GM12878 (cell line): ENCODE data around the gene STOML3. TPM values are rescaled to one million over a fixed set of nuclear protein-coding genes. Genes with fewer than 3 reads are reported as not detected.

Experiments
- ATAC-seq: fragments of 200-7000 bp; cut with Tn5 transposase; 3 replicates; pipeline ENCODE4 v1.9.1; 2020; ENCODE audit warnings: mild to moderate bottlenecking, moderate library complexity
- BruUV-seq: library from RNA; stranded (reverse); fragments of 400-500 nt; replicated peaks from 2 replicates; lab custom pipeline; 2021; lab: Mats Ljungman, UMichigan
- CTCF ChIA-PET: fragments of 300-600 bp; sonication (Branson Sonifier 250); formaldehyde crosslinking; extraction: SDS; loops from one replicate; lab custom pipeline; 2021; ENCODE audit warnings: inconsistent platforms; lab: Yijun Ruan, JAX
- POLR2A ChIA-PET: fragments of 350-600 bp; formaldehyde crosslinking; extraction: SDS; loops from one replicate; lab custom pipeline; 2021; ENCODE audit warnings: inconsistent platforms; lab: Charles Lee
- RAD21 ChIA-PET: fragments of 300-600 bp; sonication (Branson Sonifier 250); formaldehyde crosslinking; loops from one replicate; lab custom pipeline; 2023; ENCODE audit warnings: antibody characterized with exemption; ENCODE audit not compliant: unreplicated experiment; lab: Charles Lee
- SMC1A ChIA-PET: fragments of 300-600 bp; sonication (Branson Sonifier 250); formaldehyde crosslinking; loops from one replicate; lab custom pipeline; 2023; ENCODE audit not compliant: unreplicated experiment, uncharacterized antibody; lab: Charles Lee
- DNase-seq: peaks from one replicate; pipeline ENCODE4 v3.0.0-alpha.2; 2011; ENCODE audit warnings: low read depth, low spot score
- FAIRE-seq: peaks from 3 replicates; lab custom pipeline; 2011; peaks lifted over from hg19 to GRCh38; lab: Jason Lieb, UNC
- H2AFZ ChIP-seq: 2 replicates; pipeline ENCODE4 v1.6.0; 2011; ENCODE audit warnings: low read depth, low read length, control low read depth; ENCODE audit not compliant: control insufficient read depth
- H3K27ac ChIP-seq: 2 replicates; pipeline ENCODE4 v1.5.1; 2011; ENCODE audit warnings: control low read depth; ENCODE audit not compliant: control insufficient read depth, insufficient read depth
- H3K27me3 ChIP-seq, 2 experiments: replicated peaks in 1 of 2; 2 replicates each; pipeline versions ENCODE4 v1.6.0 to v1.6.1; 2011; ENCODE audit warnings: low read length in 1 of 2; ENCODE audit not compliant: control insufficient read depth in 2 of 2, insufficient read depth in 2 of 2
- H3K36me3 ChIP-seq, 2 experiments: 2 replicates each; pipeline ENCODE4 v1.5.1; 2011; ENCODE audit warnings: low read length in 1 of 2; ENCODE audit not compliant: control insufficient read depth in 2 of 2, insufficient read depth in 2 of 2
- H3K4me1 ChIP-seq: 2 replicates; pipeline ENCODE4 v1.6.1; 2011; ENCODE audit warnings: mild to moderate bottlenecking, low read length, moderate library complexity, mixed read lengths; ENCODE audit not compliant: control insufficient read depth, insufficient read depth
- H3K4me2 ChIP-seq: 2 replicates; pipeline ENCODE4 v1.6.0; 2011; ENCODE audit warnings: control low read depth; ENCODE audit not compliant: control insufficient read depth, insufficient read depth
- H3K4me3 ChIP-seq: fragments of 200-600 bp; sonication (generic); 2 replicates; pipeline ENCODE4 v1.5.1; 2016
- H3K79me2 ChIP-seq: 2 replicates; pipeline ENCODE4 v1.6.0; 2011; ENCODE audit warnings: low read length; ENCODE audit not compliant: control insufficient read depth, insufficient read depth
- H3K9ac ChIP-seq: 2 replicates; pipeline ENCODE4 v1.8.0; 2011; ENCODE audit warnings: low read length, control low read depth, mixed read lengths; ENCODE audit not compliant: control insufficient read depth, insufficient read depth
- H3K9me3 ChIP-seq: replicated peaks from 3 replicates; pipeline ENCODE4 v1.5.1; 2011; ENCODE audit warnings: mild to moderate bottlenecking, low read length; ENCODE audit not compliant: control insufficient read depth, insufficient read depth
- H4K20me1 ChIP-seq: 2 replicates; pipeline ENCODE4 v1.6.0; 2011; ENCODE audit not compliant: control insufficient read depth, insufficient read depth
- CBFB ChIP-seq: IDR thresholded peaks from 2 replicates; pipeline ENCODE4 v1.6.1; 2016; ENCODE audit warnings: antibody characterized with exemption, low read depth
- CREB1 ChIP-seq: IDR thresholded peaks from 2 replicates; pipeline ENCODE4 v1.6.1; 2012; ENCODE audit warnings: low read depth, mild to moderate bottlenecking, inconsistent platforms
- DPF2 ChIP-seq: fragments of 450-650 bp; IDR thresholded peaks from 2 replicates; pipeline ENCODE4 v1.6.1; 2017; ENCODE audit warnings: mild to moderate bottlenecking
- EED ChIP-seq: sonication (generic); IDR thresholded peaks from 2 replicates; pipeline ENCODE4 v1.6.1; 2016; ENCODE audit warnings: antibody characterized with exemption, low read depth
- EGR1 ChIP-seq, 2 experiments: IDR thresholded peaks; 1 replicate in 1 of 2; 2 replicates in 1 of 2; pipeline ENCODE4 v1.6.1; 2011 to 2012; ENCODE audit warnings: low read depth in 2 of 2, low read length in 2 of 2, borderline replicate concordance in 1 of 2, mild to moderate bottlenecking in 1 of 2, moderate library complexity in 1 of 2
- ESRRA ChIP-seq: IDR thresholded peaks from 2 replicates; pipeline ENCODE4 v1.6.1; 2012; ENCODE audit warnings: mild to moderate bottlenecking, low read length, improper control_type of control experiment
- FOXK2 ChIP-seq: fragments of 450-650 bp; IDR thresholded peaks from 2 replicates; pipeline ENCODE4 v1.6.1; 2017; ENCODE audit warnings: mild to moderate bottlenecking, moderate library complexity
- JUND ChIP-seq: IDR thresholded peaks from 2 replicates; pipeline ENCODE4 v1.6.1; 2012; ENCODE audit warnings: low read depth, mild to moderate bottlenecking, low read length, improper control_type of control experiment, moderate library complexity
- KLF5 ChIP-seq: fragments of 450-650 bp; IDR thresholded peaks from 2 replicates; pipeline ENCODE4 v1.6.1; 2014; ENCODE audit warnings: mild to moderate bottlenecking; ENCODE audit not compliant: partially characterized antibody
- MAX ChIP-seq: IDR thresholded peaks from 2 replicates; pipeline ENCODE4 v1.6.1; 2012; ENCODE audit warnings: low read depth, low read length, improper control_type of control experiment
- MTA2 ChIP-seq: fragments of 450-650 bp; IDR thresholded peaks from 2 replicates; pipeline ENCODE4 v1.6.1; 2016; ENCODE audit warnings: low read depth, mild to moderate bottlenecking, moderate library complexity
- MYB ChIP-seq: fragments of 150-350 bp; IDR thresholded peaks from 2 replicates; pipeline ENCODE4 v1.6.1; 2014; ENCODE audit warnings: mild to moderate bottlenecking, low read depth, low read length, borderline replicate concordance
- NBN ChIP-seq: fragments of 450-650 bp; IDR thresholded peaks from 2 replicates; pipeline ENCODE4 v1.6.1; 2016
- NR2C1 ChIP-seq: fragments of 450-650 bp; IDR thresholded peaks from 2 replicates; pipeline ENCODE4 v1.6.1; 2017; ENCODE audit warnings: antibody characterized with exemption, mild to moderate bottlenecking, moderate library complexity
- POLR2AphosphoS5 ChIP-seq: IDR thresholded peaks from 2 replicates; pipeline ENCODE4 v1.6.1; 2011; ENCODE audit warnings: mild to moderate bottlenecking, low read length, inconsistent platforms
- RAD21 ChIP-seq: IDR thresholded peaks from 2 replicates; pipeline ENCODE4 v1.6.1; 2011; ENCODE audit warnings: mild to moderate bottlenecking, low read depth, low read length, moderate library complexity; ENCODE audit not compliant: insufficient read depth
- RAD51 ChIP-seq: fragments of 450-650 bp; IDR thresholded peaks from 2 replicates; pipeline ENCODE4 v1.6.1; 2016; ENCODE audit warnings: moderate library complexity, mild to moderate bottlenecking, inconsistent platforms
- RELA ChIP-seq: fragments of 450-650 bp; IDR thresholded peaks from 2 replicates; pipeline ENCODE4 v1.8.0; 2014; ENCODE audit warnings: borderline replicate concordance; ENCODE audit not compliant: partially characterized antibody
- REST ChIP-seq: IDR thresholded peaks from 2 replicates; pipeline ENCODE4 v1.6.1; 2012; ENCODE audit warnings: mild to moderate bottlenecking, low read depth, low read length
- RFX5 ChIP-seq: IDR thresholded peaks from 2 replicates; pipeline ENCODE4 v1.6.1; 2011; ENCODE audit warnings: low read depth, low read length, improper control_type of control experiment
- SMAD5 ChIP-seq: IDR thresholded peaks from 2 replicates; pipeline ENCODE4 v1.6.1; 2016; ENCODE audit warnings: antibody characterized with exemption, low read depth
- STAT3 ChIP-seq: IDR thresholded peaks from 2 replicates; pipeline ENCODE4 v1.6.1; 2011; ENCODE audit warnings: low read depth, low read length, improper control_type of control experiment
- TCF12 ChIP-seq: IDR thresholded peaks from 2 replicates; pipeline ENCODE4 v1.6.1; 2011; ENCODE audit warnings: low read depth, mild to moderate bottlenecking, low read length
- TCF3 ChIP-seq: IDR thresholded peaks from 2 replicates; pipeline ENCODE4 v1.6.1; 2012; ENCODE audit warnings: low read depth, mild to moderate bottlenecking, low read length, borderline replicate concordance; ENCODE audit not compliant: insufficient read depth
- ZNF622 ChIP-seq: fragments of 450-650 bp; IDR thresholded peaks from 2 replicates; pipeline ENCODE4 v1.6.1; 2017; ENCODE audit warnings: mild to moderate bottlenecking, inconsistent platforms
- ZZZ3 ChIP-seq: IDR thresholded peaks from 2 replicates; pipeline ENCODE4 v1.6.1; 2011; ENCODE audit warnings: low read depth; ENCODE audit not compliant: control insufficient read depth, insufficient read length
- WGBS: methylation state at CpG from one replicate; pipeline ENCODE4 v1.1.6; 2016; ENCODE audit warnings: low lambda C conversion rate; ENCODE audit not compliant: insufficient replicate concordance, insufficient coverage; ENCODE audit errors: missing lambda C conversion rate; 5-methylcytosine and 5-hydroxymethylcytosine counted together
- in situ Hi-C: fragments of 300-500 bp; cut with MboI; formaldehyde crosslinking; loops from 9 replicates; pipeline ENCODE4 v1.14.3; 2018; ENCODE audit warnings: mixed read lengths
- intact Hi-C: fragments of 100-400 bp; cut with micrococcal nuclease; formaldehyde crosslinking; loops from one replicate; pipeline ENCODE4 v1.14.2; 2022; ENCODE audit not compliant: unreplicated experiment
- polyA plus RNA-seq, 11 experiments: library from polyadenylated mRNA; depleted of rRNA in 4 of 11; unstranded in 6 of 11; stranded (reverse) in 5 of 11; fragments of >200 nt; fragmentation: Nextera tagmentation in 4 of 11; fragmentation: Illumina TruSeq in 1 of 11; extraction: Ambion mirVana in 4 of 11; extraction: Trizol in 1 of 11; gene quantifications; 1 replicate in 1 of 11; 2 replicates in 10 of 11; pipeline versions ENCODE4 v1.2.1 to v1.2.3, GENCODE V29; 2011 to 2016; ENCODE audit warnings: inconsistent platforms in 2 of 11, missing spikeins in 2 of 11, low read depth in 1 of 11
- total RNA-seq, 4 experiments: library from RNA; depleted of rRNA in 3 of 4; stranded (reverse); fragments of >200 nt in 3 of 4; fragmentation: Illumina TruSeq in 1 of 4; extraction: Trizol in 1 of 4; gene quantifications; 2 replicates each; pipeline versions ENCODE4 v1.2.1 to v1.2.3, GENCODE V29; 2013 to 2021

The STOML3 gene
- total and polyA plus RNA-seq, 10 of the 15 experiments (the other 5 are each of a cell fraction or from before 2014, with no cell fraction given): not detected

GRCh38 chr13:38993381-38993780, 2.8 kb upstream of the STOML3 start (continued):
- no peak for TF ChIP-seq JUND
- TF ChIP-seq SMAD5: no peak
- no peak for TF ChIP-seq MYB
- TF ChIP-seq TCF12: no peak
- no peak for TF ChIP-seq RFX5
- no peak for TF ChIP-seq RAD51
- no peak for TF ChIP-seq MAX
- no peak for TF ChIP-seq STAT3
- TF ChIP-seq, all 136 proteins: peak for 0

GRCh38 chr13:38981096-38981495, 9.5 kb downstream of the STOML3 start:
- H3K79me2 ChIP-seq: no peaks in the 10 kb centered on the region
- H4K20me1 ChIP-seq: no peaks in the 10 kb centered on the region
- ATAC-seq (no peak), FAIRE-seq (no peak), DNase-seq (no peak)
- no peaks in the 10 kb centered on the region for H3K27me3 ChIP-seq
- H3K9me3 ChIP-seq: no peaks in the 10 kb centered on the region; the same call in 2 of the 3 replicates
- H3K4me3 ChIP-seq: no peak overlapping the region
- no peak overlapping the region for H3K9ac ChIP-seq
- no peak for TF ChIP-seq ESRRA
- TF ChIP-seq NBN: no peak
- TF ChIP-seq CREB1: no peak
- TF ChIP-seq EED: no peak
- TF ChIP-seq DPF2: no peak
- TF ChIP-seq RAD21: no peak
- no peak for TF ChIP-seq FOXK2
- no peak for TF ChIP-seq RELA
- TF ChIP-seq ZNF622: no peak
- no peak for TF ChIP-seq TCF3
- TF ChIP-seq ZZZ3: no peak
- TF ChIP-seq POLR2AphosphoS5: no peak
- TF ChIP-seq KLF5: no peak
- TF ChIP-seq REST: no peak
- TF ChIP-seq MTA2: no peak
- TF ChIP-seq EGR1 (IDR thresholded peaks at IDR 0.05; ENCODE audit: borderline replicate concordance in 1 of 2, low read depth in 2 of 2, low read length in 2 of 2): no peak
- no peak for TF ChIP-seq NR2C1
- TF ChIP-seq CBFB: no peak
- ChIA-PET CTCF (interaction anchor here (1.0 kb wide), 1 partner anchor 13 kb away, joined by 3 read pairs; no protein-coding TSS in a partner anchor), RAD21 (no interaction called here), POLR2A (interaction anchor here (0.6 kb wide), 1 partner anchor 51 kb away, joined by 3 read pairs; no protein-coding TSS in a partner anchor), SMC1A (no interaction called here)
- no peak overlapping the region for H2AFZ ChIP-seq
- no peaks in the 10 kb centered on the region for H3K36me3 ChIP-seq
- H3K27ac ChIP-seq: no peak overlapping the region
- WGBS: 14% methylated on average over 2 of the region's 2 CpGs
- in situ Hi-C loops: no loop called here
- intact Hi-C loops: no loop called here
- no peaks in the 10 kb centered on the region for H3K4me1 ChIP-seq
- no peak overlapping the region for H3K4me2 ChIP-seq
- BruUV-seq: no TSS peak
